Measurements from ENCODE around the gene OR51B6. TPM values are rescaled to one million over a fixed set of nuclear protein-coding genes. Genes with fewer than 3 reads are reported as not detected.

Gene OR51B6
- total RNA-seq, 1 experiment from 2014 or later: not detected

DNA sequence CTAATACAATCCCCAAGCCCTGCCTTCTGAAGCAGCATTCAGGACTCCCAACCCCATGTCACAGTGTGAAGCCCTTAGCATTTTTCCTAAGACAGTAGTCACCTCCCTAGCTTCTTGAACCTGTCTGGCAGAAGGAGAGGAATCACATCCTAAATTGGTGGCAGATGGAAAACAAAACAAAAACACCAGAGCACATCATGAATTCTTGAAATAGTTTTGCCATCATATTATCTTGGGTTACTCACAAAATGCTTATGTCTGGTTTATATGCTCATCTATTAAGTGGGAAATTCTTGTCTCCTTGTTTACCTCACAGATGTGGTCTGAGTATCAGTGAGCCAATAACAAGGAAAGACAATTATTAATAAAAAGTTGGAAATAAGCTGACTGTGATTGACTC is 47.6 kb downstream of the OR51B6 start:
- Histone ChIP-seq H3K9me3 (ENCODE audit: low read depth, low read length, poor library complexity, severe bottlenecking) (no peaks in the 10 kb centered on the region), H3K27me3 (replicated peaks; ENCODE audit: insufficient read depth, low read depth, low read length, poor library complexity) (no peaks in the 10 kb centered on the region), H3K4me3 (ENCODE audit: low read depth, low read length, poor library complexity, severe bottlenecking) (no peak overlapping the region), H3K27ac (ENCODE audit: low read depth, low read length, poor library complexity, severe bottlenecking) (no peak overlapping the region), H3K4me1 (ENCODE audit: insufficient read depth, low read length, poor library complexity, severe bottlenecking) (no peaks in the 10 kb centered on the region), H3K36me3 (ENCODE audit: insufficient read depth, low read length, poor library complexity, severe bottlenecking) (no peaks in the 10 kb centered on the region)
- no peak for DNase-seq (ENCODE audit: low spot score)
- ChIA-PET CTCF (no interaction called here), POLR2A (ENCODE audit: low non-redundant PET) (no interaction called here)
- intact Hi-C loops (cut with micrococcal nuclease; ENCODE audit: unreplicated experiment): no loop called here
- no TSS peak for BruUV-seq (replicated peaks)
- TF ChIP-seq, protein P1, sequence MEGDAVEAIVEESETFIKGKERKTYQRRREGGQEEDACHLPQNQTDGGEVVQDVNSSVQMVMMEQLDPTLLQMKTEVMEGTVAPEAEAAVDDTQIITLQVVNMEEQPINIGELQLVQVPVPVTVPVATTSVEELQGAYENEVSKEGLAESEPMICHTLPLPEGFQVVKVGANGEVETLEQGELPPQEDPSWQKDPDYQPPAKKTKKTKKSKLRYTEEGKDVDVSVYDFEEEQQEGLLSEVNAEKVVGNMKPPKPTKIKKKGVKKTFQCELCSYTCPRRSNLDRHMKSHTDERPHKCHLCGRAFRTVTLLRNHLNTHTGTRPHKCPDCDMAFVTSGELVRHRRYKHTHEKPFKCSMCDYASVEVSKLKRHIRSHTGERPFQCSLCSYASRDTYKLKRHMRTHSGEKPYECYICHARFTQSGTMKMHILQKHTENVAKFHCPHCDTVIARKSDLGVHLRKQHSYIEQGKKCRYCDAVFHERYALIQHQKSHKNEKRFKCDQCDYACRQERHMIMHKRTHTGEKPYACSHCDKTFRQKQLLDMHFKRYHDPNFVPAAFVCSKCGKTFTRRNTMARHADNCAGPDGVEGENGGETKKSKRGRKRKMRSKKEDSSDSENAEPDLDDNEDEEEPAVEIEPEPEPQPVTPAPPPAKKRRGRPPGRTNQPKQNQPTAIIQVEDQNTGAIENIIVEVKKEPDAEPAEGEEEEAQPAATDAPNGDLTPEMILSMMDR (conservative IDR thresholded peaks at IDR 0.05; ENCODE audit: low read depth, low read length): no peak
- TF ChIP-seq EZH2 (IDR thresholded peaks at IDR 0.05; ENCODE audit: borderline replicate concordance, low read depth, low read length, poor library complexity, severe bottlenecking): no peak

Other genes starting within 250 kb of the OR51B6 start
- not detected in 2 replicates for gene OR52A5, start 213.2 kb upstream of the OR51B6 start, total RNA-seq (2021)
- not detected in 2 replicates for gene OR52A1, start 196.8 kb upstream of the OR51B6 start, total RNA-seq (2021)
- gene OR51V1, start 150.8 kb upstream of the OR51B6 start, total RNA-seq (2021): not detected in 2 replicates
- not detected in 2 replicates for gene HBB, start 124.4 kb upstream of the OR51B6 start, total RNA-seq (2021)
- gene HBD, start 117.0 kb upstream of the OR51B6 start, total RNA-seq (2021): not detected in 2 replicates
- gene HBG1, start 101.7 kb upstream of the OR51B6 start, total RNA-seq (2021): not detected in 2 replicates
- gene HBG2, start 96.7 kb upstream of the OR51B6 start, total RNA-seq (2021): not detected in 2 replicates
- gene HBE1, start 81.6 kb upstream of the OR51B6 start, total RNA-seq (2021): not detected in 2 replicates
- gene OR51B4, start 49.6 kb upstream of the OR51B6 start, total RNA-seq (2021): not detected in 2 replicates
- gene OR51B2, start 27.2 kb upstream of the OR51B6 start, total RNA-seq (2021): not detected in 2 replicates
- gene OR51B5, start 8.0 kb upstream of the OR51B6 start, total RNA-seq (2021): not detected in 2 replicates
- not detected in 2 replicates for gene OR51M1, start 32.3 kb downstream of the OR51B6 start, total RNA-seq (2021)
- not detected in 2 replicates for gene OR51Q1, start 70.6 kb downstream of the OR51B6 start, total RNA-seq (2021)
- not detected in 2 replicates for gene OR51I1, start 90.0 kb downstream of the OR51B6 start, total RNA-seq (2021)
- gene OR51I2, start 97.8 kb downstream of the OR51B6 start, total RNA-seq (2021): not detected in 2 replicates
- not detected in 2 replicates for gene OR52D1, start 137.2 kb downstream of the OR51B6 start, total RNA-seq (2021)
- gene UBQLN3, start 158.4 kb downstream of the OR51B6 start, total RNA-seq (2021): not detected in 2 replicates
- not detected in 2 replicates for gene UBQLNL, start 165.2 kb downstream of the OR51B6 start, total RNA-seq (2021)
- gene OR52H1, start 197.0 kb downstream of the OR51B6 start, total RNA-seq (2021): not detected in 2 replicates
- not detected in 2 replicates for gene OR52B6, start 229.4 kb downstream of the OR51B6 start, total RNA-seq (2021)
- gene TRIM6, start 245.1 kb downstream of the OR51B6 start, total RNA-seq (2021): 0.13 and 0.52 TPM in 2 replicates

Data from A673 (cell line).